GM18873 (cell line): ENCODE data around the gene ZEB2.

ENCODE experiments used
- ATAC-seq: cut with Tn5 transposase; IDR thresholded peaks from one replicate; pipeline ENCODE4 v1.9.1; 2021; ENCODE audit warnings: mild to moderate bottlenecking, moderate library complexity, moderate number of reproducible peaks; ENCODE audit not compliant: unreplicated experiment, low FRiP score

The ZEB2 gene

DNA sequence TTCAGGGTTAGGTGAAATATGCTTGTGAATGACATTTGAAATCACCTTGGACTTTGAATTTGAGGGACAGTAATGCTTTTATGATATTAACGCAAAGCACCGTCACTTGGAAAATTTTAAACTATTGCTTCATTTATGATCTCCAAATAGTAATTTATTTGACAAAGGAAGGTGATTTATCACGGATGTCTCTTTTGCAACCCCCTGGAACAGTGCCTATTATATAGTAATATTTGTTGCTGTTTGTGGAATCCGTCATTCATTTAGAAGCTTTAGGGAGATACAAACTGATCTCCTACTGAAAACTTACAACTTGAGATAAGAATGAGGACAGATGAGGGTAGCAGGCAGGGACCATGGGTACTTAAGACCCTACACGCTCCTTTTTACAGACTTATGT is 10.7 kb upstream of the ZEB2 start:
- ATAC-seq, result no peak

DNA sequence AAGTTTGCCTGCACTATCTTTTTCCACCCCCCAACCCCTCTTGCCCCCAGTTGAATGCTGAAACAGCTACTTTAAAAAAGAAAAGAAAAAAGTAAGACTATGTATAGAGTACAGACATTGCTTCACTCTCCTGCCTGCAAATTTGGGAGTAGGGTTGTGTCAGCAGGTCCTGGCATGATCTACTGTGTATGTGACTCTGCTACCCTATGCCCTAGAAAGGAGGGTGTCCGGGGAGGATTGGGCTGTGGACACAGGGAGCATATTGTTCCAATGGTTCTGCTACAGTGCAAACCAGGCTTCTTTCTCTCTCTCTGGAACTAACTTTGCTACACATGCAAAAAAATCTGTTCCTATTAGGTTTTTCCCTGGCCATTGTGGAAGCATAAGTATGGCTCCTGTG is 9.9 kb upstream of the ZEB2 start:
- ATAC-seq, result no peak

DNA sequence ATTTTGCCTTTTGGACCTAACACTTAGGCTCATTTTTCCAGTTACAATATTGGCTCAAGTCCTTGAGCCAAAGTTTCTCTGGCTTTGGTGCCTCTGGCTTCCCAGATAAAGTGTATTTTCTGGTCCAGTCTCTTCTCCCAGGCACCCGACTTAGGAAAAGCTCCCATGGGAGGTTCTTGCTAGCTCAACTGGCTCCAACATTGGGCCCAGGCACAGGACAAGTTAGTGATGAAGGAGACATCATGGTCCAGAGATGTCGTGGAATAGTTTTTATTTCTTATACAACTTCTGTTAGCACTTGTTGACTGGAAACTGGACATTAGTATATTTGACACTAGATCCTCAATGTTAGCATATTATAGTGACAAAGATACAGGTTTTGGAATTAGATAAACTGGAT is 8.2 kb upstream of the ZEB2 start:
- ATAC-seq, result no peak

DNA sequence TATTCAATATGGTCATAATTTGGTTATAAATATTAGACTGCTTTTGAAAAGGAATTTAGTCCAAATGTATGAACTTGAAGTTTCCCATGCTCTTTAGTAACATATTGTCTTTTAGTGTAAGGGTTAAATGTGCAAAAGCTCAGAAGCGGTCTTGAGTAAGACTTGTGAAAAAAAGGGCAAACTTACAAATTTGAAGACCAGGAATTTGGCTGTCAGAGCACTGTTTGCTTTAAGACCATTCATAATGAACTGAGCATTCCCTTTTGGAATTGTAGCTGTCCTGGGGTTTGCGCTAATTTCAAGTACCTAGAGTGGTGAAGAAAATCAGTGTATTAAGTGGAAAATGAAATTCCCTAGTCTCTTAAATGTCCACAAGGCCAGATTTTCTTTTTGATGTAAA is 6.9 kb upstream of the ZEB2 start:
- ATAC-seq, result no peak

DNA sequence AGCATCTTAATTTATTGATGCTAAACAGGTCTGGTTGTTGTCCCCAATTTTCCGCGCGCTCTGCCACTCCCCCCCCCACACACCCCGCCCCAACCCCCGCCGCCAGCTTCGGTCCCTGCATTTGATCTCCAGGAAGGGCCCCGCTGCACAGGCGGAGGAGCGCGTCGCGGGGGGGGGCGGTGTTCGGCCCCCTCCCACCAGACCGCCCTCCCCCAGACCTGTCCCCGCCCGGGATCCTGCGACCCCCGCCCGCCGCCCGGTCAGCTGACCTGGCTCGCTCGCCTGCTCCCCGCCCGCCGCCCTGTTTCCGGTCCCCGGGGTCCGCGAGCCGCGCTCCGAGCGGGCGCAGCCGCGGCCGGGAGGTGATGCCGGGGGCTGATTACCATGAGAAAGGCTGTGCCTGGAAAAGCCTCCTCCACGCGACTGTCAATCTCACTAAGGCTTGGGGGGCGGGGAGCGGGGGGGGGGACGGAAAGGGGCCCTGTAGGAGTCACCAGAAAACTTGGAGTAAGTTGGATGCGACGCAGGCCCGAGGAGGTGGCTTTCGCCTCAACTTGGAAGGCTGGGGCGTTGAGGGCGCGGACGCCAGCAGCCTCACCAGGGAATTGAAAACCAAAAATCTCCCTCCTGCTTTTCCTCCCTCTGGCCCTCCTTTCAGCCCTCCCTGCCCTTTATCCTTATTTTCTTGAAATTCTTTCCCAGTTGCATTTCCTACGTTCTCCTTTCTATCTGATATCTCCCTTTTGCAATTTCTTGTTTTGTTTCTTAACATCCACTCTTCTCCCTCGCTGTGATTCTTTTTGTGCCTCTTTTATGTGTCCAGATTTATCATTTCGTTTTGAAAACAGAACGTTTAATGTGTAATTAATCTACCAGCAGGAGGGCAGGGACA is 4.4 kb upstream of the ZEB2 start:
- no peak for ATAC-seq

DNA sequence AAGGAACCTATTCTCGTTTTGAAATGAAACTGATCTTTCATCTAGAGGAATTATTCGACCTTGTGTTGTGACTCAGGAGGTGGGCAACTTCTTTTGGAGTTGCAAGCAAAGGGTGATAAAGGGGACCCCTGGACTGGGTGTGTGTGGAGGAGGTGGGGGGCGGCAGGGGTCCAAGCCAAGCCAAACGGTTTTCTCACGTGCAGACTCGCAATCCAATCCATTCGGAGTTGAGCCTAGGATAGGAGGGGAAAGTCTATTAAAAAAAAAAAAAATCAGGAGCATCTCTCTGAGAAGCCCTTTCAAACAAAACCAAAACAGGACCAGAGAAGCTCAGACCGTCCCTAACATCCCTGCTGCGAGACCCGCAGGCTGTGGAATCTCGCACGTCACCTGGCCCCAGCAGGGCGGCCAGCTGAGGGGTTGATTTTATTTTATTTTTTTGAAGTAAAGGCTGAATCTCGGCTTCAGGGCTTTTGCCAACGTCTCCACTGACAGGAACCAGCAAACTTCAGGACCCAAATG is 3.7 kb upstream of the ZEB2 start:
- no peak for ATAC-seq

DNA sequence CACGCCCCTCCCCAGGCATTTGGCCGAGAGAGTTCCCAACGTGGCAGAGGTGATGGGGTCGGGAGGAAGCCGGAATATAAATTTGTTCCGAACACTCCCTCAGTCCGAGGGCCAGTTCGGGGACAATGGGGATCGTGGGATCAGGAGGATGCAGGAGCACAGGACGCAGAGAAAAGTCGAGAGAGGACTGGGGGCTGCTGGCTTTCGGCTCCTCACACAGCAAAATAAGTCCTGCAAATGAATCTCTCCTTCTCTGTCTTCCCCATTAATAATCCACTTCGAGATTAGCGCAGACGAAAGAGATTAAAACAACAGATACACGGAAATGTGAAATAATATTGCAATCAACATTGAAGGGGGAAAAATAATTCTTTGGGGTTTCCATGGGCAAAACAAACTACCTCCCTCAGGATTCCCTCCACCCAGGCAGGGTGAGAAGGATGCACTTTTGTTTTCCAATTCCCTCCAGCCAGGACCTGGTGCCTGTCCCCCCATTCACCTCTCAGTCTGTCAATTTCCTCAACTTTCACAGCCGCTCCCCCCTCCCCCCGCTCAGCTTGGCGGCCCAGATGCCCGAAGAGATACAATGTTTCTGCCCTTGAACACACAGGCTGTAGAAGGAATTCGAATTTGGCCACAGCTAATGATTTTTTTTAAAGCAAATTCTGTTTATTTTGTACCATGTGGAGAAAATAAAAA is 3.1 kb upstream of the ZEB2 start:
- no peak for ATAC-seq

DNA sequence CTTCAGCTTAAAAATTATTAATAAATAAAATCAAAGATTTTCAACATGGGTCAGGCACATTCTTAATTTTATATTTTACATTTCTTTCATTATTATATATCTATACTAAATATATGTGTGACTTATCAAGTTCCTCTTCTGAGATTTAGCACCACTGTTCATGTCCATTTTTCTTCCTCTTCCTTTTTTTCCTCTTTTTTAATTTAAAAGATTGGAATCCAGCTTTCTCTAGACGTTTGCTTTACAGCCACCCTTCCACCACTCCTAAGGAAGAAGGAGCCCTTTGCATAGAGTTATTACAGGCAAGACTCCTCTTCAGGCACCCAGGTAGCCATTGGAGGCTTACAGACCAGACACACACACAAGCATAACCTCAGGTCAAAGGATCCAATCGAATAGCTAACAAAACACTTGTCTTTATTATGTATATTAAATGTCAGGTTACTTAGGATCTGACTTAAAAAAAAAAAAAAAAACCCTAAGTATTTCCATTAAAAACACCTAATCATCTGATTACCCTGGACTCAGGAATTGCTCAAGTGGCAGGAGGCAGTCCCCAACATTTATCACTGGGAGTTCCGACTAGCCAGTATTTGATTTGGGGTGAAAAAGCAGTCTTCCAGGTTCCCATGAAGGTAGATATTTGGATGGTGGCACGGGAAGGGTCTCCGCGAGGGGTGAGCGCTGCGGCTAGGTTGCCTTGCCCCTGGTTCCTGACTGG is 2.4 kb upstream of the ZEB2 start:
- ATAC-seq, result no peak

DNA sequence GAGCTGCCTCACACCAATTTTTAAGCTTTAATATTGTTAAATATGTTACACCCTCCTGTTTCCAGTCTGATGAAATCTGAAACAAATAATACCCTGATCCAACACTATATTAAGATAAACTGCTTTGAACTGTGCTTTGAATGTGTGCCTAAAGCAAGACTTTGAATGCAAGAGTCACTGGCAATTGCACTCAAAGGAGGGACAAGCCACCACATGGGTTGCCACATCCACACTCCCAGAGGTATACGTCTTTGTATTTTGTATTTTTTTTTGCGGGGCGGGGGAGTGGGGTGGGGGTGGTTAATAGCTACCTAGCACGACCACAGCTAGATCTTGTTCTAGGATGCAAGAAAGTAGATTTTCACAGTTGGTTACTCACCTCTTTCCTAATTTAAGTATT is 1.8 kb upstream of the ZEB2 start:
- ATAC-seq, result no peak

DNA sequence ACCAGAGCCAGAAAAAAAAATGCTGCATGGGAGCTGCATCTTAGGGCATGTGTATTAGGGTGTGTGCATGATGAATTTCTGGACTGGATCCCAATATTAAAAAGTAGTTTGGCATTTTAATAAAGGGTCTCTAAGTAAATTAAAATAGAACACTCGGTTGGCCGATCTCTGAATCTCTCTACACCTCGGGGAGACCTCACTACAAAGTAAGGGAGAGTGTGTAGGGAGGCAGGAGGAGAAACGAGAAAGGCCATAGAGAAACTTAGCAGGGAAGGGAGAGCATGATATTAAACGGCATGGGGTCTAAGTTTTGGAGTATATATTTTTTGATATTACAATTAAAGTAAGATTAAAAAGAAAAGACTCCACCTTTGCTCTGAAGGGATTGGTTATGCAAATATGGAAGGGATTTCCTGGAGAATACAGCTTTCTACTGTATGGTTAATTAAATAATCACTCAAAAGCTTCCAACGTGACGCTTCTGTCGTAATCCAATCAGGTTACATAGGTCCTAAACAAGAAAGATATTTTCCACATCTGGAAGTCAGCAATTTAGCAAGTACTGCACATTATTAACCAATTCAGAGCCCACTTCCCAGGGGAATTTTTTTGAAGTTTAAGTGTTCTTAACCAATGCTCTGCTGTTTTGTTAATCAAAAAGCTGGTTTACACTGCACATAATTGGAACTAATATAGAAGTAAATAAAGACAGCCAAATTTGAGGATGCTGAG is 1.0 kb upstream of the ZEB2 start:
- no peak for ATAC-seq

DNA sequence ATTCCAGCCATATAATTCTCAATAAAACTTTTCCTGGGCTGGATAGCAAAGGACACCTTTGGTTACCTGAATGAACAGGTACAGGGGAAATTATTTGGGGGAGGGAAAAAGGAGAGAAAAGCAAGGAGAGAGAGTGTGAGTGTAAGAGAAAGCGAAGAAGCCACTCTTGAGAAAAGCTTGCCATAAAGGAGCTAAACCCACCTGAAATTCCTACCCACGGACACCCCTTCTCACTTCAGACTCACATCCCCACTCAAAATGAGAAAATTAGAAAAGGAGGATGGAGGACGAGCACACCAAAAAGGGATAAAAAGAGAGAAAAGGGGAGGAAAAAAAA is 354 bp downstream of the ZEB2 start:
- ATAC-seq, result no peak

DNA sequence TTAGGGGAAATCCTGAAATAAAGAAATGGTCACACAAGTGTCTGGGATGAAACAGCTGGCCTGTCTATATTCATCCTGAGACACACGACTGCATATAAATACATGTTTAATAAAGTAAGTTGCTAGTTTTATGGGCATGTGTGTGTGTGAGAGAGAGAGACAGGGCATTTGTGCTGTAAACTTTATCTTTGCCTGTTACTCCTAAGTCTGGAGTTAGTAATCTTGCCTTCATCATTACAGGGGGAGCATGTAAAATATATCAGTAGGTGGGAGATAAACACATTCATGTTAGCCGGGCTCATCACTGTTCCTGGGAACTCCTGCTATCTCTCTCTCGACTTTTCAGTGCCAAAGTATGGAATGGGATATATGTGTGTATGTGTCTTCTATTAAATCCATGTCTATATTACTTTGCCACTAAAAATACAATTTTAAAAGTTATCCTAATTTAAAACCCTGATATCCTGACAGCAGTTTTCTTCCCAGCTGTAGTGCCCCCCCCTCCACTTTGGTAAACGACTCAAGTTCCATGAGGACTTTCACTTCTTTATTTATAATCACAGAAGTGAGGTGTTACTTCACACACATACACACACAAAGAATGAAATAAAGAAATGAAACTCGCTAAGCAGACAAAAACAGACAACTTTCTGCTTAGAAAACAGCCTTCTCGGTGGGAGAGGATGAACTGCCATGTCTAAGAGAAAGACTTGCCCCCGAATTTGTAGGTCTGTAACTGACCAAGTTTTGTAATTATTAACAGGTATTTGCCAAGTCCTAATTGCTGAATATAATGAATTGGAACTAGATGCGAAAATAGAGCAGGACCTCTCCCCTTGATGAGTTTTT is 947 bp downstream of the ZEB2 start:
- peak; percentile 45 for ATAC-seq

DNA sequence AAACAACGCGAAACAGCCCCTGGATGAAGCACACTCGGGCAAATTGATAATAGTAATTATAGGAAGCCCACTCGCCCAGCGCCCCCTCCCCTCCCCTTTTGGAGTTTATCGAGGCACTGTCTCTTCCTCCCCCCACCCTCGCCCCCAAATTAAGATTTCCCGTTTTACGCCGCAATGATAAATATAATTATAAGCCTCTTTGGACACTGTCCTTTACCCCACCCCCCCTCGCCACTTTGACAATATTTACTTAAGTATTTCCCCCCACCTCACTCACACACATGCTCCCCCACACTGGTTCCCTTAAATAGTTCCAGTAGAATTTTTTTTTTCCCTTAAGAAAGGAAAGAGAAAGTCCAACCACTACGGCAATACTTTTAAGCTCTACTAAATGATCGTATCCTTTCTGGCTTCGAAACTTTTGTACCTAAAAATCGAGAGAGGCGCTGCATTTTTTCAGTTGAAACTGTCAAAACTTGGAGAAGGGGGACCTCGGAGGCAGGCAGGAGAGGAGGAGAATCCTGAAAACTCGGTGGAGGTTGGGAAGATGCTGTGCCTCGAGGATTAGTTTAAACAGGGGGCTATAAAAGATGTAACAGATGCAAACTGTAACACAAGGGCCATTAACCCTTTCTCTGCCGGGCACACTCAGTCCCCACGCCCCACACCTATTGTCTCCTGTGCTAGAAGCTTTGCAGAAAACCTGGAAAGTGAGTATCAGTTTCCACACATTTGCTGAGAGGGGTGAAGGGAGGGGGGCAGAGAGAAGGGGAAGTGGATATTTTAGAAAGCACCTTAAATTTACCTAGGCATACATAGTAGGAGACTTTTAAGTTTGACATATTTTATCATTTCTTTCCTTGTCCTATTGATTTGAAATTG is 1.8 kb downstream of the ZEB2 start:
- no peak for ATAC-seq

DNA sequence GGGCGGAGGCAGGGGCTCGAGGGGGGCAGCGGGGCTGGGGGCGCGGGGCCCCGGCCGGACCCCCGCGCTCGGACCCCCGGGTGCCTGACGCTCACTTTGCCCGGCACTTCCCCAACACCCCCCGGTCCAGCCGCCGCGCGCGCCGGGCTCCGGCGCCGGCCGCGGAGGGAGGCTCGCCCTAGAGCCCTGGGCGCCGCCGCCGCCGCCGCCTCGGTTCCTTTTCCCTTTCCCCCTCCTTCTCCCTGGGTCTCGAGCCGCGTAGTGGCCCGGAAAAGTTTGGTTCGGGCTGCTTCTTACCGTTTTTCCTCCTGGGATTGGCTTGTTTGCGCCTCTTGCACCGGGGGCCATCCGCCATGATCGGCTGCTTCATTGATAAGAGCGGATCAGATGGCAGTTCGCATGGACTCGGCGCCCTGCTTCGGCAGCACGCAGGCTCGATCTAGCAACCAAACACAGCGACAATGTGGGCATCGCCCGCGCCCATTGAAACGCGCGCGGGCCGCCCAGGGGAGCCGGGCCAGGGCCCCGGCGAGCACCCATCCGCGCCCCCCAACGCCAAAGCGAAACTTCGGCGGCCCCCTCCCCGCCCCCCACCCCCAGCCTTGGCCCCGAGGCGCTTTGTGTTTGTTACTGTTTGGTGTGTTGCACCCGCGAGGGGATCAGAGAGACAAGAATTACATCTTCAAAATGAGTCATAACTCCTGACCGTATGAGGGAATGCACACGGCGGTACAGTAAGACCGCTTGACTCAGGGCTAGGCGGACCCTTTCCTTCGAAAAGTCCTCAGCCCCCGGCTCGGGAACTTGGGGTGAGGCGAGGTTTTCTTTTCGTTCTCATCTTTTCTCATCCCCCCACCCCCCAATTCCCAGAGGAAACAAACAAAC is 2.7 kb downstream of the ZEB2 start:
- peak; percentile 46 for ATAC-seq

DNA sequence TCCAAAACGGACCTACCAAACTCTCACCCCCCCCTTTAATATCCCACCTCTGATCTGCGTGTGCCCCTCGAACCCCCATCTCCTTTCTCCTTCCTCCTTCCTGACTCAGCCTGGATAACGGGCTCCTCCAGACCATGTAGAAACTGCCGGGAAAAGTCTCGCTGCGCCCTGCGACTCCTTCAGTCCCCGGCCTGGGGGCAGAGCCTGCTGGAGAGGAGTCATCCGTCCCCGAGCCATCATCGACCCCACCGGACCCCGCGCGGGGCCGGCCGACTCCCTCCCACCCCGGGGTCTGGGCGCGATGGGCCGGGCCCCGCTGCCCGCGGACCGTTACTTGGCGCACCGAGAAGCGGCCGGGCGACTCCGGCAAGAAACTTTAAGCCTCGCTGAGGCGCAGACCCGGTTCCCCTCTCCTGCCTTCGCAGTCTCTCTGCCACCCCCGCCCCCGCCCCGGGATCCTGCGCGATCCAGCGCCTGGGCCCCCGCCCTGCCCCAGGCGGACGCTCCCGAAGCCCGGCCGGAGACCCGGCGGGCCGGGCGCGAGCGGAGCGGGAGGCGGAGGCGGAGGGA is 3.4 kb downstream of the ZEB2 start:
- ATAC-seq, result no peak

DNA sequence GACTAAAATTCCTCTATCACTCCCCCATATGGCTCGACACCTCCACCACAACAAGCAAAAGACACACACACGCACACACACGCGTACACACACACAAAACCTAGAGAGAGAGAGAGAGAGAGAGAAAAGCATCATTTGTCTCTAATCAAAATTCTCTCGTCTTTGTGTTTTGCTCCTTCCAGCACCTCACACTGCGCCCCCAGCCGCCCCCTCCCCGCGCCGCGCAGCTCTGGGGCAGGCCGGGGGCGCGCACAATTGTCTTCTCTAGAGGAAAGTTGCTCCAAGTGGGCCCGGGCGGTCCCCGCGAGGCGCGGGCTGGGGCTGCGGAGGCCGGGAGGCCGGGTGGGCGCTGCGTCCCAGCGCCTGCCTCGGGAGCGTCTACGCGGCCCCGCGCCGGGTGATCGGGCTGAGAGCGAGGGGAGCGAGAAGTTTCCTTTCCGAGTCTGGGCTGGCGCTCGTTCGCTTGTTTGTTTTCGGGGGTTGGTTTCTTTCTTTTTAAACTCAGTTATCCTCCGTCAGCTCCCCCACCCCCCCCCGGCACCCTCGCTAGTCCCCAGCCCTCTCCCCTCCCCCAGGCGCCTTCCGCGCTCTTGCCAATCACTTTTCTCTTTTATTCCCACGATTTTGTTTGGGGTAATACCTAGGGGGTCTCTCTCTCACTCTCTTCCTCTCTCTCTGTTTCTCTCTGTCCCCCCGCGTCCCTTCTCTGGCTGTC is 4.1 kb downstream of the ZEB2 start:
- no peak for ATAC-seq
